HG03558 (cell line): Measurements from ENCODE around the gene CRY2.

Source experiments
- ATAC-seq: cut with Tn5 transposase; IDR thresholded peaks from one replicate; pipeline ENCODE4 v1.9.1; 2021; ENCODE audit warnings: moderate number of reproducible peaks; ENCODE audit not compliant: unreplicated experiment; ENCODE audit errors: extremely low read depth

Gene CRY2

DNA sequence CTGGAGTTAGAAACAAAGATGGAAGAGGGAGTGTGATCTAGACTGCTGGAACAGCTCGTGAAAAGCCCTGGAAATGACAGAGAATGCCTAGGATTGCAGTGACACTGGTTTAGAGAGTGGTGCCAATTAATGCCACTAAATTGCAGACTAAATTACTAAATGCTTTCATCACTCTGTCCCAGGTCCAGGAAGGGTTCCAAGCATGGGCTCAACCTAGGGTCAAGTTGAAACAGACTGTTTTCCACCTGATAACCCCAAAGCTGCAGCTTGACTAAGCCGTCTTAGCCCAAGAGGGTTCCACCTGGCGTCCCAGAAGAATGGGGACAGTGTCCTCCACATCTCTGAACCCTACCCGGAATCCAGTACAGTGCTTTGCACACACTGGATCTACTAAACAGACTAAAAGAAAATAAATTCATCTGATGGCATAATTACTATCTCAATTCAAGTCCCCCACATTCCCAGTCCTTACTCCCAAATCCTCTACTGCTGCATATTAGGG lies 1.1 kb upstream of the CRY2 start:
- ATAC-seq: no peak

GRCh38 chr11:45847911-45848316 lies 639 bp downstream of the CRY2 start:
- ATAC-seq: no peak

GRCh38 chr11:45848654-45849081 lies 1.4 kb downstream of the CRY2 start:
- ATAC-seq: no peak

DNA sequence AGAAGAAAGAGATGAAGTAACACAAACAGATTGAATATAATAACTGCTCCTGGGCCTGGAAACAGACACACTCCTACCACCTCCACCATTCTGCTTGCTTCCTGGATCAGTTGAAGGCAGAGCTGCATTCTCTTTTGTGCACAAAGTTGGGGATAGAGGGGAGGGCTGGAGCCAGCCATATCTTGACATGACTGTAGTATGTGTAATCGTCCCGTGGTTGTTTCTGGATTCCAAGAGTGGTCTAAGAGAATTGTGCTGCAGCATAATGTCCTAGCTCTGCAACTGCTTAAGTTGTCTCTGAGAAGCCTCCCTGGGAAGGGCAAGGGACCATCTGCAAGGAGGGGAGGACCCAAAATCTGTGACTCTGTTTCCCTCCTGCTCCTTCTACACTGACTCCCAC lies 3.2 kb downstream of the CRY2 start:
- ATAC-seq: no peak

- no peak for ATAC-seq
These were observed 4.0 kb downstream of the CRY2 start for GRCh38 chr11:45851228-45851627.

DNA sequence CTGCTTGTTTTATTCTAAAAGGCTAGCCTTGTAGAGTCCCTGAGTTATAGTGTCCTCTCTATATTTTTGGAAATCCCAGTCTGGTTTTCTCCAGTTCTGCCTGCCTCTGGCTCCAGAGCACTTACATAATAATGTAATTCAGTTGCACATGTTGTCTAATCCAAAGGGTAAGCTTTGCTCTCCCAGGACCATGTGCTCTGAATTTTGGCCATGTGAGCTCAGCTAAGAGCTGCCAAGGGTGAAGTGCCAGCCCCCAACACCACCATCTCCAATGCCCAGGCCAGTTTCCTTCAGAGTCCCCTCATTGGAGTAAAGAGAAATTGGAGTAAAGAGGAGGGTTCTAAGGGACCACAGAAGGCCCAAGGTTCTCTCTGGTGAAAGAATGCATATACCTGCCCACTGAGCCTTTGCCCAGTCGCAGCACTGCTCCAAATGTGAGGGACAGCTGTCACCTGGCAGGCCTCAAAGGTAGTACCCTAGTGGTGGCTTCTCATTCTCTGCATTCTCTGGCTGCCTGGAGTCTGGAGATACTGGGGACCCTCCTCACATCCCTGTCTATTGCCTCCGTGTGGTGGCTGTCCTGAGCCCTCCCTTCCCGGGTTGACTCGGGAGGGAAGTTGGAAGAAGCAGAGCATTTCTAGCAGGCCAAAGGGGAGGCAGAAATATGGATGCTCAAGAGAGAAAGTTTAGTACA lies 4.9 kb downstream of the CRY2 start:
- ATAC-seq: no peak

GRCh38 chr11:45852712-45853101 lies 5.4 kb downstream of the CRY2 start:
- ATAC-seq: peak; percentile 46

DNA sequence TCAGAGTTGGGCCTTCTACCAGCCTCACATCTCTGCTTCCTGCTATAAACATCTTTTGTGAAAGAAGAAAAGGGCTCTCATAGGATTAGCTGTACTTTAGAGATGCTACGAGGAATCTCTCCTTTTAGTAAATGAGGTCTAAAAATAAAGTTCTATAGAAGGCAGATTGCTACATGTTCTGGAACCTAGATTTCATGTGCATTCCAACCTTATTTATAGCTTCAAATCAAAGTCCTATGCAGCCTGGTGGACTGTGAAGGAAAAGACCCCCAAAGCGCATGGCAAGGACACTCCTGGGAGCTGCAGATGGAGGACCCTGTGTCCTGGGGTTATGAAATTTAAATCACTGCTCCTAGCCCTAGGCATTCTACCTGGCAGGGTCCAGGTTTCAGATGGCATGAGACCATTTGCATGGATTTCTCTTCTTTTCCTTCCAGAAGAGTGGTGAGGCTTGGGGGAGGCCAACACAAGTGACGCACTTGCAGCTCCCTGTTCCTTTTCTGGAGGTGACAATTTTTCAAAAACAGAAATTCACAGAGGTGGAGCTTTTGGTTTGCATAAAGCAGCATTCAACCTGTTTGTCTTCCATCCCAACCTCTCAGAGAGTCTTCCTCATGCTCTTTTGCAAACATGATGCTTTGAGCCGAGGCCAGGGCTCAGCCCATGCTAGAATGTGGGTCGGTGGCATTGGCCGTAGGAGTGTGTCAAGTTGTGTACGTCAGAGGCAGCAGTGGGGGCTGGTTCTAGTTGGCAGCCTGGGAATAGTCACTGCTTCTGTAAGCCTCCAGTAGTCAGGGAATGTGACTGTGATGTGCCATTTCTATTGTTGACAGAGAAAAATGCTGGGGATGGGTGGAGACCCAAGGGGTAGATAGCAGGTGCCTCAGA lies 6.3 kb downstream of the CRY2 start:
- ATAC-seq: no peak

GRCh38 chr11:45855308-45855707 lies 8.0 kb downstream of the CRY2 start:
- ATAC-seq: no peak

GRCh38 chr11:45856044-45856468 lies 8.8 kb downstream of the CRY2 start:
- no peak for ATAC-seq

- no peak for ATAC-seq
These were observed 10.7 kb downstream of the CRY2 start for GRCh38 chr11:45857961-45858474.

DNA sequence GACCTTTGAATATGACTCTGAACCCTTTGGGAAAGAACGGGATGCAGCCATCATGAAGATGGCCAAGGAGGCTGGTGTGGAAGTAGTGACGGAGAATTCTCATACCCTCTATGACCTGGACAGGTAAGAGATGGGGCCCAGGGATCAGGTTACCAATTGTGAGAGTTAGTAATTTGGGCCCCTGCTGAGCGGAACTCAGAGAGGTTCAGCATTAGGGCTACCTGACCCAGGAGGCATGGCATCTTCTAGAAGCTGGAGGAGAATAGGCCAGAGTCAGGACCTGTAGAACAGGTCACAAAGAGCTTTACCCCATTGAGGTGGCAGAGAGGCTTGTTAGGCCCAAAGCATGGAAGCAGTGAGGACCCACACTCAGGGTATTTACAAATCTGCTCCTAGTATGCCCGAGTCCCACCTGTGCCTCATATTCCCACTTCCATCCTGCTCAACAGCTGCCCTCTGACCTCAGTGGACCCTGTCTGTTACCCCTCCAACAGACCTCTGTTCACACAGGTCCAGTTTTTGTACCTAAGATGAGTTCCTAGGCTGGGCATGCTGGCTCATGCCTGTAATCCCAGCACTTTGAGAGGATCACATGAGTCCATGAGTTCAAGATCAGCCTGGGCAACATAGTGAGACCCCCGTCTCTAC lies 11.6 kb downstream of the CRY2 start:
- ATAC-seq: no peak

- no peak for ATAC-seq
These were observed 12.4 kb downstream of the CRY2 start for GRCh38 chr11:45859661-45860140.

DNA sequence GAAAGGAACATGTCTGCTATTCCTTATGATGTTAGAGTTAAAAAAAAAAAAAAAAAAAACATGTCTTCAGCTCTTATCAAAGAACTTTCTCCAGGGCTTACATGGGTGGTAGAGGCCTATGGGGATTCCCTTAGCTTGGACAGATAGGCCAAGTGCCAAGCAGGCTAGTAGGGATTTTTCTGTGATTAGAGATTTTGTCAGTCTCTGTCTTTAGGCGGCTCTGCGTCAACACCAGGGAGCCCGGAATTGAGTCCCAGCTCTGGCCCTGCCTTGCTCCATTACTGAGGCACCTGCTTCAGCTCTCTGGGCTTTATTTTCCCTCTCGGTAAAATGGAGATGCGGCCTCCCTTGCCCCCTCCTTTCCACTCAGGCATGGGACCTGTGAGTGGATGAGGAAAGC lies 13.1 kb downstream of the CRY2 start:
- ATAC-seq: no peak

GRCh38 chr11:45860764-45861510 lies 13.7 kb downstream of the CRY2 start:
- no peak for ATAC-seq

- ATAC-seq: no peak
These were observed 16.8 kb downstream of the CRY2 start for GRCh38 chr11:45864041-45864440.

- no peak for ATAC-seq
These were observed 22.3 kb downstream of the CRY2 start for GRCh38 chr11:45869551-45869950.

DNA sequence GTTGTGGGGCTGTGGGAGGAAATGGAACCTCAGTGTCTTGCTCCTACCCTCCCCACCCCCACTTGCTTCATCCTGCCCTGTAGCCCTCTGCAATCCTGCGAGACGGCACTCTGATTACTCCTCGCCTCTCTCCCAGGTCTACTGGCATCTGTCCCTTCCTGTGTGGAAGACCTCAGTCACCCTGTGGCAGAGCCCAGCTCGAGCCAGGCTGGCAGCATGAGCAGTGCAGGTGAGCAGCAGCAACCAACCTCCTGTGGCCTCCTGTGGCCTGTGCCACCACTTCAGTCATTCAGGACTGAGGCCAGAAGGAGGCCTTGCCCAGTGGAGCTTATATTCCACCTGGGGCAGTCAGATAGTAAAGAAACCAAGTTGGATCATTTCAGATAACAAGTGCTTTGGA lies 23.4 kb downstream of the CRY2 start:
- no peak for ATAC-seq

DNA sequence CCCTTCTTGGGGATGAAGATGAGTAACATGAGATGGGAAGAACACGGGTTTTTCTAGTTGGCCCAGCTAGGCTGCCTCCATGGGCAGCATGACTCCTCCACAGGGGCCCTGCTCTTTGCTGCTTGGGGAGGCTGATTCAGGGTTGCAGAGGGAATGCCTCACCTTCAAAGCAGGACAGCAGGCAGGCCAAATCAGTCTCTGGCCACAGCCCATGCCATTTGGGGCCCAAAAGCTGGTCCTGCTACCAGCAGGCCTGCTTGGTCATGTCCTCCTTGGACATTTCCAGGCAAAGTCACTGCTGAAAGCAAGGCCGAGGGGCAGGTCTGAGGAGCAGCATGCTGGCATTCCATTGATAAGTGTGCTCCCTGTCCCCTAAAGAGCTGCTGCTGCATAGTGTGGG lies 24.4 kb downstream of the CRY2 start:
- no peak for ATAC-seq
